Central memory CD8-positive, alpha-beta T cell (primary cell): Measurements from ENCODE around the gene COG5.

Experiments
- ATAC-seq: fragments of 150-1000 bp; cut with Tn5 transposase; replicated peaks from 2 replicates; pipeline ENCODE4 v1.10.0; 2022; ENCODE audit warnings: mild to moderate bottlenecking, moderate FRiP score, moderate number of reproducible peaks; ENCODE audit not compliant: poor library complexity, severe bottlenecking; ENCODE audit errors: extremely low read depth
- DNase-seq, 2 donors: peaks; one replicate each; pipeline ENCODE4 v3.0.0; 2021; ENCODE audit warnings: low spot score in 2 of 2
- H3K27ac Mint-ChIP-seq: one replicate; pipeline ENCODE4 v1.8.0; 2022; ENCODE audit warnings: low read depth, mild to moderate bottlenecking, moderate library complexity, mixed read lengths
- H3K27me3 Mint-ChIP-seq: one replicate; pipeline ENCODE4 v1.8.0; 2022; ENCODE audit warnings: mixed read lengths
- H3K36me3 Mint-ChIP-seq: one replicate; pipeline ENCODE4 v1.8.0; 2022; ENCODE audit warnings: mild to moderate bottlenecking, moderate library complexity, mixed read lengths; ENCODE audit not compliant: insufficient read depth
- H3K4me1 Mint-ChIP-seq: one replicate; pipeline ENCODE4 v1.8.0; 2022; ENCODE audit warnings: mixed read lengths
- H3K4me3 Mint-ChIP-seq: one replicate; pipeline ENCODE4 v1.8.0; 2022; ENCODE audit warnings: mild to moderate bottlenecking, moderate library complexity, mixed read lengths
- H3K9me3 Mint-ChIP-seq: one replicate; pipeline ENCODE4 v1.8.0; 2022; ENCODE audit warnings: mixed read lengths

The COG5 gene

DNA sequence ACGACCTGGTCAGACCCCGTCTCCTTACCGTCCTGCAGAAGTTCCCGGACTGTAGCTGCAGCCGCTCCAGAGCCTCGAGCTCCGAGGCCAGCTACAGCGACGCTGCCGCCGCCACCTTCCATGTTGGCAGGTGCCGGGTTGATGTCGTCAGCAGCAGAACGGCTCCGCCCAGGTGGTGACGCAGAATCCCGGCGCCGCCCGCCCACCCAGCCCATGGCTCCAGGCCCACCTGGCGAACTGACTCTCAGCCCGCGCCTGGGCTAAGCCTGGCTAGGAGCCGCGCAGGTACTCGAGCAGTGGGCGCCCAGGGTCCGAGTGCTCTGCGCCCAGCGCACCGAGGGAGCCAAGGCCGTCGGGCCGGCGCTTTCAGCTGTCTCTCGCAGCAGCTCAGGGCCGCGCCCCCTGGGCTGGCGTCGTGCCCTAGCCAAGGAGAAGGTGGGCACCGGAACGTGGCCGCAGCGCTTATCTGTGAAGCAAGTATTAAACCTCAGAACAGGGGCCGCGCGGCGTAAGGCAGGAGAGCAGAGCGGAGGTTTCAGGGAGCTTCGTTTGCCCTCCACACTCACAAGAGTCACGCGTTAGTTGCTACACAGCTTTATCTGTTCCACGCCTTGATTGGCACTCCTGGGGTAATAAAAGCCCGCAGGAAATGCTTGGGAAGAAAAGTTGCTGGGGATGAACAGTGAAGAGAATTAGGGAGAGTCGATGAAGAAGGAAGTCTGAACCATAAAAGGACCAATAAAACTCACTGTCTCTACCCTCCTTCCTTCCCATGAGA is at the start of gene COG5, which contains the start of gene DUS4L:
Gene COG5 (minus strand): TSS at position 146 of the 778 bp plus-strand sequence. CDS start 24 bp downstream, at position 122.
Gene DUS4L (plus strand): TSS at position 197 of the 778 bp plus-strand sequence. CDS start 3,100 bp downstream, outside the sequence.
- Mint-ChIP-seq H3K4me3 (peak within 1 kb of the TSS; percentile 78), H3K27ac (peak within 1 kb of the TSS; percentile 92), H3K27me3 (no peaks in the 10 kb centered on the region), H3K4me1 (peaks cover 60% of the 10 kb centered on the region), H3K9me3 (no peaks in the 10 kb centered on the region), H3K36me3 (peaks cover 8% of the 10 kb centered on the region)
- peak; percentile 71 to 74 for DNase-seq
- peak; percentile 90 for ATAC-seq

DNA sequence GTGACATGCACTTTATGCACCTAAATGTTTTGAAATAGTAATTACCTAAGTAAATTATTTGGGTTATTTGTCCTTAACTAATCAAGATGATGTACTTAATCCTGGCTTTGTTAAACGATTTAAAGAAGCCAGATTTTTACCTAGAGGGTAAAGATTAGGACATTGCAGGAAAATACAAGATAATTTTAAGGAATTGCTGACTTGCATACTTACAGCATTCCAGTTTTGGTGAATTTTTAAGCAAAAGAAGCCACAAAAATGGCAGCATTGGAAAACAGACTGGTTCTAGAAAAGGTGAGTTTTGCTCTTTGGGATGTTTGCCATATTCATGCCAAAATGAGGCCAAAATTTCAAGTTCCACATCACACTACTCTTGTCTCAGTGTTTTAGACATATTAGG is 49.7 kb upstream of the COG5 start:
- no peaks in the 10 kb centered on the region for H3K27me3 Mint-ChIP-seq
- no peak overlapping the region for H3K27ac Mint-ChIP-seq
- H3K9me3 Mint-ChIP-seq = no peaks in the 10 kb centered on the region
- H3K4me3 Mint-ChIP-seq = no peak overlapping the region
- no peak for DNase-seq
- no peaks in the 10 kb centered on the region for H3K4me1 Mint-ChIP-seq
- ATAC-seq = no peak
- H3K36me3 Mint-ChIP-seq = peaks cover 17% of the 10 kb centered on the region

DNA sequence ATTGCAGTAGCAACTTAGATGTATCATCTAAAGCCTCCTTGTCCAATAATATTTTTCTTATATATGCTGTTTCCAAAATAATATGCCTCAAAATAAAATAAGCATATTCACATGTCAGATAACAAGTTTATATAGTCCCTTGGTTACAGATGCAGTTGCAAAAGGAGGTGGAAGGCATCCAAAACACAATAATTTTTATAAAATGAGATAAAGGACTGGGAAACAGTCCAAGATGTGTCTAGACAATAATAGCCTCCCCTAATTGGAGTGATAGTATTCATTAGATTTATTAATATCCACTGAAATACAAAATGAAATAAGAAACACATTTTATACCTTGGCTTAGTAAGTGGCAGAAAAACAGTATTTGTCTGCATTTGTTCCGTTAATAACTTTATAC is 46.6 kb upstream of the COG5 start:
- Mint-ChIP-seq H3K27ac (no peak overlapping the region), H3K9me3 (no peaks in the 10 kb centered on the region), H3K4me1 (no peaks in the 10 kb centered on the region), H3K4me3 (no peak overlapping the region), H3K36me3 (peaks cover 9% of the 10 kb centered on the region), H3K27me3 (no peaks in the 10 kb centered on the region)
- ATAC-seq = no peak
- no peak for DNase-seq

DNA sequence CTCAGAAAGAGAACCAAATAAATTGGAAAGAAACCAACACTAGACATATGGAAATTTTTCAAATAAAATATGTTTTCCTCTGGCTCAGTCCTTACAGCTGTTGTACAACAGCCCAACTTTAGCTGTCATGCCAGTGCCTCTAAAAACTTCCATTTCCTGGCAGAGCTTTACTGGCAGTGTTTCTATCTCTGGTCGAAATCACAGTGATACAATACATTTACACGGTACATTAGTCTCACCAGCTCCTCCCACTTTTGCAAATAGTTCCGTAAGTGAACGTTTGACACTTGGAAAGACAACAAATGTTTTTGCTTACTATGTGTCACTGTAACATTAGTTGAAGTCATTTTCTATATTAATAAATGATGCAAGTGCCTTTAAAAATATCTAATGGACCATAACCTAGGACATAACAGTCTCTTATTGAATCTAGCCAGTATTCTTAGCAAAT is 46.1 kb upstream of the COG5 start:
- H3K27ac Mint-ChIP-seq = no peak overlapping the region
- H3K4me1 Mint-ChIP-seq = no peaks in the 10 kb centered on the region
- no peaks in the 10 kb centered on the region for H3K27me3 Mint-ChIP-seq
- no peak overlapping the region for H3K4me3 Mint-ChIP-seq
- DNase-seq (no peak), ATAC-seq (no peak)
- peaks cover 8% of the 10 kb centered on the region for H3K36me3 Mint-ChIP-seq
- no peaks in the 10 kb centered on the region for H3K9me3 Mint-ChIP-seq

DNA sequence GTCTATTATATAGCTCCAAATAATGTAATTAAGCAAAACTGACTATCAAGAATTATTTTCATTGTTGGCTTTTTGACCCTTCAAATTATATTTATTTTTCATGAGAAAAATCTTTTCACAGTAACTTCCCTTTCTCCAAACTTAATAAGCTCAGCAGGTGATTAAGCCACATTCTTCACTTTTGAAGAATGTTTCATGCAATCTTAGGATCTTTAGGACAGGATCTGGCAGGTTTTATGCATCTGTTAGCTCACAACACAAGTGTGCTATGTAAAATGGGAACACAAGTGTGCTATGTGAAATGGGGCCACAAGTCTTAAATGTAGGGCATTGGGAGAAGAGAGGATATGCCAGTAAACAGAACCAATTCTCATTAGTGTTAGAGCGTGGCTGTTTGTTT is 42.6 kb upstream of the COG5 start:
- Mint-ChIP-seq H3K9me3 (no peaks in the 10 kb centered on the region), H3K4me1 (no peaks in the 10 kb centered on the region), H3K27me3 (no peaks in the 10 kb centered on the region), H3K27ac (no peak overlapping the region), H3K36me3 (peaks cover 15% of the 10 kb centered on the region), H3K4me3 (no peak overlapping the region)
- ATAC-seq = no peak
- no peak for DNase-seq

DNA sequence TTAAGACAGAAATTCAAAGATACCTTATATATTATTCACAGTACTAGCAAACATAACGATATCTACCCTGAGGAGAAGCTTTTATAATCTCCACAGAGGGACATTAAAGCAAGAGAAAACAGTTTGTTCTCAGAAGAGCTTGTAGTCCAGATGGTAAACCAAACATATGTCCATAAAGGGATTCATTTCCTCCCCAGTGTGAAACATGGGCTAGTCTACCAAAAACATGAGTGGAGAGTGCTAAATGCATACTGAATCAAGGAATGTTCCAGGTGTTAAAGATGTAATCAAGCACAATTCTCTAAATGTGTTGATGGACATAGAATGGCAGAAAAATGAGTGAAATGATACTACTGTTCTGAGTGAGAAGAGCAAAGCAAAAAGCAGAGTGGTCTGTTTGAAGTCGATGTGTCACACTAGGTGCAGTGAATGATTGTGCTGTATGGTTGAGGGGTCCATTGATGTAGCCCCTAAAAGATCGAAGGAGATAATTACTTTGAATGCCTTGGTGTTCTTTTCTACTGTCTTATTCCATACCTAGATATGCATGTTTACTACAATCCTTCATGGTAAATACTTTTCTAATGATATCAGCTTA is 41.6 kb upstream of the COG5 start:
- Mint-ChIP-seq H3K36me3 (peaks cover 15% of the 10 kb centered on the region), H3K9me3 (no peaks in the 10 kb centered on the region), H3K27ac (no peak overlapping the region), H3K4me3 (no peak overlapping the region), H3K27me3 (no peaks in the 10 kb centered on the region), H3K4me1 (no peaks in the 10 kb centered on the region)
- DNase-seq = no peak
- no peak for ATAC-seq

DNA sequence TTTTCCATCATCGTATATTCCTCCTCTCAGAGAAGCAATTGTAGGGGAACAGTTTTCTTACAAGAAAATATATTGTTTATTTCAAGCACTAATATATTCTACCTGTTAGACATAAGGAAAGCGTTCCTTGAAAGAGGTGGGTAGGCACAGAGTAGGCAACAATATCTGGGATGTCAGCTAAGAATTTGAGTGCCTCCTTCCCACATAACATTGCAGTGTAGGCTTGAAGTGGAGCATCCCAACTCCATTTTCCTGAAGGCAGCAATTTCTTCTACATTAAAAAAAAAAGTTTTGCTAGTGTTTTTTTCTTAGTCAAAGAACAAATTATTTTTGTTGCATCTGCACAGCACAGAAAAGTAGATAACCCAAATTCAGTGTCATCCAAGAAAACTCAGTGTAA is 37.1 kb upstream of the COG5 start:
- Mint-ChIP-seq H3K4me1 (no peaks in the 10 kb centered on the region), H3K27ac (no peak overlapping the region), H3K9me3 (no peaks in the 10 kb centered on the region), H3K4me3 (no peak overlapping the region), H3K36me3 (peaks cover 15% of the 10 kb centered on the region), H3K27me3 (no peaks in the 10 kb centered on the region)
- DNase-seq = no peak
- no peak for ATAC-seq

DNA sequence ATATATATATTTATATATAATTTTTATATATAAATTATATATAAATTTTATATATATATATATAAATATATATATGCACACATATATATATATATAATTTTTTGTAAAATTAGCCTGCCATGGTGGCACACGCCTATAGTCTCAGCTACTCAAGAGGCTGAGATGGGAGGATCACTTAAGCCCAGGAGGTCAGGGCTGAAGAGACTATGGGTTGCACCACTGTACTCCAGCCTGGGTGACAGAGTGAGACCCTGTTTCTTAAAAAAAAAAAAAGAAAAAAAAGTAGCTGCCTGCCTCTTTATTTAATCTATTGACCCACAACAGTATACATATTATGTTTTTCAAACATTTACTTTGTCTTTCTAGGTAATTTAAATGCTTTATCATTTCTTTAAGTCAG is 35.5 kb upstream of the COG5 start:
- DNase-seq (no peak), ATAC-seq (no peak)
- H3K4me3 Mint-ChIP-seq = no peak overlapping the region
- H3K27me3 Mint-ChIP-seq = no peaks in the 10 kb centered on the region
- no peaks in the 10 kb centered on the region for H3K9me3 Mint-ChIP-seq
- no peak overlapping the region for H3K27ac Mint-ChIP-seq
- peaks cover 22% of the 10 kb centered on the region for H3K36me3 Mint-ChIP-seq
- H3K4me1 Mint-ChIP-seq = no peaks in the 10 kb centered on the region

DNA sequence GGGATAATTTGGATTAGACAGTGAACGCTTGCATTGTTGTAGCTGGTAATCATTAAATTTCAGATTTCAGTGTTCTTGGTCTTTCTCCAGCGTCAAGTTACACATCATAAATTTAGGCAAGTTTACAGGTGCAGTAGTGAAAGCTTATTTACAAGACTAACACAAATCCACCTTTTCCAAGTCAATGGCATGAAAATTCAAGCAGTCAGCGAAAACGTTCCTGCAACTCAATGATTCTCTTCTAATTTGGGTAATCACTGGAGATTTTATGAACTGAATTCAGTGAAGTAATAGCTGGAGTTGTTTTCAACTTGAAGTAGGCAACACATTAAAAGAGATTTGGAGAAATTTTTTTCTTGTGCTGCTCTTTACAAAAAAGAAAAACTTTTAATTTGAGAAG is 34.2 kb upstream of the COG5 start:
- DNase-seq = no peak
- H3K27me3 Mint-ChIP-seq = no peaks in the 10 kb centered on the region
- peaks cover 15% of the 10 kb centered on the region for H3K36me3 Mint-ChIP-seq
- H3K9me3 Mint-ChIP-seq = no peaks in the 10 kb centered on the region
- no peak for ATAC-seq
- no peak overlapping the region for H3K4me3 Mint-ChIP-seq
- H3K27ac Mint-ChIP-seq = no peak overlapping the region
- no peaks in the 10 kb centered on the region for H3K4me1 Mint-ChIP-seq

DNA sequence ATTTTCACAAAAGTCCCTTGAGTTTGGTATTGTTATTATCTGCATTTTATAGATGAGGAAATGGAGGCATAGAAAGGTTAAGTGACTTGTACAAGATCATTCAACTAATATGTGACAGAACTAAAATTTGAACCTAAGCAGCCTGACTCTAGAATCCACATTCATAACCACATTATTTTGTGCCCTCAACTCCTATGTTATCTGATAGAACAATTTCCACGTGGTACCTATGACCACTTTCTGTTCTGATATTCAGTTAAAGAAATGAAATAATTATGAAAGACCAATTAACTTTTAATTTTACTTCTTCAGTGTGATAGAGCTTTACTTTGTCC is 33.8 kb upstream of the COG5 start:
- Mint-ChIP-seq H3K36me3 (peaks cover 16% of the 10 kb centered on the region), H3K9me3 (no peaks in the 10 kb centered on the region), H3K4me3 (no peak overlapping the region), H3K27me3 (no peaks in the 10 kb centered on the region), H3K4me1 (no peaks in the 10 kb centered on the region), H3K27ac (no peak overlapping the region)
- DNase-seq = no peak
- no peak for ATAC-seq

DNA sequence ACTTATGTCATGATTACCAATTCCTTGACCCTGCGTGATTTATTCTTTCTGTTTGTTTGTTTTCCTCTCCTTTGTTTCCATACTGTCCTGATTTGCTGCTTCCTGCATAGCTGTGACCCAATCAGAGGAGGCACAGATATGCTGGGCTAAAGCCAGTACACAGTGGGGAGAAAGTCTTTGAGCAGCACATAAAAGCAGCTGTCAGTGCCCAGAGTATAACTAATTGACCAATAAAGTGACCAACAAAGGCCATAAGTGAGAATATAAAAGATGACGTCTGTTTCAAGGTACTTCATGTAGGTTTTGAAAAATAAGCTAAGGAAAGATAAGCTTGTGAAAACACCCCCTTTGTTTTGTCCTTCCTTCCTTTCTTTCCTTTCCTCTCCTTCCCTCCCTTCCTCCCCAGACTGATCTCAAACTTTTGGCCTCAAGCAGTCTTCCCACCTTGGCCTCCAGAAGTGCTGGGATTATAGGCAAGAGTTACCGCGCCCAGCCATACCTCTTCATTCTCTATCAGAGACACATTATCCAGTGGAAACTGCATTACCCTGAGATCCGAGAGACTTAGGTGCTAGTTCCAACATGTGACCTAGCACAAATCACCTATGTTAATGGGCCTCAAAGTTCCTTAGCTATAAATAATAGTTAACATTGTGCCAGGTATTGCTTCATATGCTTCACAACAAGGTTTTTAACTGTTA is 33.3 kb upstream of the COG5 start:
- ATAC-seq (no peak), DNase-seq (no peak)
- Mint-ChIP-seq H3K4me3 (no peak overlapping the region), H3K27me3 (no peaks in the 10 kb centered on the region), H3K9me3 (no peaks in the 10 kb centered on the region), H3K27ac (no peak overlapping the region), H3K36me3 (peaks cover 18% of the 10 kb centered on the region), H3K4me1 (no peaks in the 10 kb centered on the region)

DNA sequence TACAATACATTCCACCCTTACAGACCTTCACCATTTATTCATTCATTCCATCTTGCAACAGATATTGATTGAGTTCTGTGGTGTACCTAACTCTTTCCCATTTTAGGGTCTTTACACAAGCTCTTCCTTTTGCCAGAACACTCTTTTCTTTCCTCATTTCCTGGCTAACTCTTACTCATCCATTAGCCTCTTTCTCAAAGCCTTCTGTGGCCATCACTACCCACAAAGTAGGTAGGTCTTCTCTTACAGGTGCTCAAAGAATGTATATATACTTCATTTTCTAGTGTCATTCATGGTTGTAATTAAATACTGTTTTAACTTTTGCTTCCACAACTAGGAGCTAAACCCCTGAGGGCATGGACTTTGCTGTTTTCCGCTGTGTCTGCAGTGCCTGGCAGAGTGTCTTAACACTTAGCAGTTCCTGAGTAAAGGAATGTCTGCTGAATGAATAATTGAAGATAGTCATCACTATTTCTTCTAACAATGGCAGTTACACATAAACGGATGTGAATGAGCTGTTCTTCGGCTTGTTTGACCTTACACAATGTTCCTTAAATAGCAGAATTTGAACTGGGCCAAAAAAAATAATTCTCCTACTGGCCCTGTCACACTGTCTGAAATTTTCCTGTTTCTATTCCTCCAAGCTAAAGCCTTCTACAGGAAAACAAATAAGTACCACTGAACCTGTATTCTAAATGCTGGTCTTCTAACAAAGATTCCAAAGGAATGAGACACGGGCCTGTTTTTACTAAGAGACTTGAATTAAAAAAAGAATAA is 31.4 kb upstream of the COG5 start:
- Mint-ChIP-seq H3K9me3 (no peaks in the 10 kb centered on the region), H3K4me1 (no peaks in the 10 kb centered on the region), H3K4me3 (no peak overlapping the region), H3K27me3 (no peaks in the 10 kb centered on the region), H3K27ac (no peak overlapping the region), H3K36me3 (peaks cover 14% of the 10 kb centered on the region)
- ATAC-seq = no peak
- no peak for DNase-seq
